Kidney (tissue), 14 donors: ENCODE results near the gene NOL9. TPM values are rescaled to one million over a fixed set of nuclear protein-coding genes. Genes with fewer than 3 reads are reported as not detected.
A peak's percentile ranks its signal among the peaks of the same experiment; 100 is the strongest.

Source experiments
- DNase-seq, 5 donors: peaks; one replicate each; pipeline ENCODE4 v3.0.0-alpha.2; 2013 to 2020
- FAIRE-seq: peaks from 2 replicates; lab custom pipeline; 2012; peaks lifted over from hg19 to GRCh38; lab: Jason Lieb, UNC
- H3K27ac ChIP-seq, 2 donors: one replicate each; pipeline ENCODE4 v1.7.0; 2013; ENCODE audit warnings: low read depth in 2 of 2, low read length in 2 of 2, inconsistent platforms in 1 of 2
- H3K27me3 ChIP-seq: one replicate; pipeline ENCODE4 v1.7.1; 2013; ENCODE audit warnings: low read length, inconsistent platforms; ENCODE audit not compliant: control insufficient read depth, insufficient read depth
- H3K36me3 ChIP-seq, 3 donors: one replicate each; pipeline versions ENCODE4 v1.7.0 to v1.7.1; 2013; ENCODE audit warnings: low read length in 3 of 3, control low read depth in 1 of 3, inconsistent platforms in 1 of 3; ENCODE audit not compliant: insufficient read depth in 3 of 3, control insufficient read depth in 2 of 3
- H3K4me1 ChIP-seq, 3 donors: one replicate each; pipeline versions ENCODE4 v1.7.0 to v1.7.1; 2013; ENCODE audit warnings: low read length in 3 of 3, inconsistent platforms in 1 of 3, low read depth in 1 of 3; ENCODE audit not compliant: control insufficient read depth in 2 of 3, insufficient read depth in 2 of 3
- H3K4me3 ChIP-seq, 3 donors: one replicate each; pipeline versions ENCODE4 v1.7.0 to v1.8.1; 2013; ENCODE audit warnings: low read length in 3 of 3, control low read depth in 1 of 3, inconsistent platforms in 1 of 3
- H3K9ac ChIP-seq, 3 donors: one replicate each; pipeline versions ENCODE4 v1.7.0 to v1.7.1; 2013; ENCODE audit warnings: low read length in 3 of 3, control low read depth in 1 of 3, inconsistent platforms in 1 of 3
- H3K9me3 ChIP-seq, 3 donors: one replicate each; pipeline versions ENCODE4 v1.7.0 to v1.7.1; 2013; ENCODE audit warnings: low read length in 3 of 3, control low read depth in 1 of 3, inconsistent platforms in 1 of 3; ENCODE audit not compliant: control insufficient read depth in 2 of 3, insufficient read depth in 1 of 3
- intact Hi-C: fragments of 100-400 bp; cut with DNase I; formaldehyde crosslinking; loops from one replicate; pipeline ENCODE4 v1.11.1; 2022
- polyA plus RNA-seq: library from polyadenylated mRNA; stranded (reverse); fragments of 350-450 nt; fragmentation: Illumina TruSeq; extraction: RNeasy Lipid Tissue Mini Kit (QIAGEN cat#74804); gene quantifications from one replicate; pipeline ENCODE4 v1.2.3, GENCODE V29; 2014; ENCODE audit warnings: low read depth, low replicate concordance; ENCODE audit not compliant: insufficient read depth
- total RNA-seq: library from RNA; stranded (reverse); fragmentation: NEBNext Ultra II Directional; extraction: Animal tissue kit (Norgen Biotek cat#: 25700); gene quantifications from one replicate; pipeline ENCODE4 v1.2.1, GENCODE V29; 2021
- TF ChIP-seq, protein P1 (sequence below): IDR thresholded peaks from 3 replicates; pipeline ENCODE4 v1.5.1; 2012; ENCODE audit warnings: mild to moderate bottlenecking, moderate library complexity, borderline replicate concordance; ENCODE audit not compliant: insufficient read depth; ENCODE audit errors: extremely low read depth
- donor health status: control.
- donor health status: control.
- donor health status: control.
- donor health status: control.
- donor health status: control.
- donor health status: DM: yes; HTN: yes; CAD: no.
- donor health status: Normal renal cell carcinoma (clear cell type).

Gene NOL9
- total and polyA plus RNA-seq, 2 donors from 2014 or later, result 4.3 to 28.7 TPM

DNA sequence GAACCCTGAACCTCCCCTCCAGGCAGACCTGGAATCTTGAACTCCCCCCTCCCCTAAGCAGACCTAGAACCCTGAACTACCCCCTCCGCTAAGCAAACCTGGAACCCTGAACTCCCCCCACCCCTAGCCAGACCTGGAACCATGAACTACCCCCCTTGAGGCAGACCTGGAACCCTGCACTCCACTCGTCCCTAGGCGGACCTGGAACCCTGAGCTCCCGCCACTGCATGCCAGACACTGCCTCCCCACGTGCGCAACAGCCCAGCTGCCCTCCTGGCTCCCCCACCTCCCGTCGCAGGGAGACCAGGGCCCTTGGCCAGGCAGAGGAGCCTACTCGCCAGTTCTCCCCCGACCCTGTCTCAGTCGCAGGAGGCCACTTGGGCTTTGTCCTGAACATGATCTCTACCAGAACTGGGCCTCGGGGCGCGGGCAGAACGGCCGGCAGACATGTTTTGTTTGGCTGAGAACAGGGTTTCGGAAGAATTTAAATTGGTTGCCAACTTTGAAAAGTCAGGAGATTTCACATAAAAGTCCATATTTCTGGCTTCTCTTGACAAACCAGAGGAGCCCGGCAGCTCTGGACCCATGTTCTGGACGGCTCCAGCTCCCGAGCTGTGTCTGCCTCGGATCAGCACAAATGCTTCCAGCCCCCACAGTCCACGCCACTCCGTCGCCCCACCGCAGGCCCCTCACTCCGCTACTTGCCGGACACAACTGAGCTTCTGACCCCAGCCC lies 53.6 kb downstream of the NOL9 start:
- TF ChIP-seq, protein P1, sequence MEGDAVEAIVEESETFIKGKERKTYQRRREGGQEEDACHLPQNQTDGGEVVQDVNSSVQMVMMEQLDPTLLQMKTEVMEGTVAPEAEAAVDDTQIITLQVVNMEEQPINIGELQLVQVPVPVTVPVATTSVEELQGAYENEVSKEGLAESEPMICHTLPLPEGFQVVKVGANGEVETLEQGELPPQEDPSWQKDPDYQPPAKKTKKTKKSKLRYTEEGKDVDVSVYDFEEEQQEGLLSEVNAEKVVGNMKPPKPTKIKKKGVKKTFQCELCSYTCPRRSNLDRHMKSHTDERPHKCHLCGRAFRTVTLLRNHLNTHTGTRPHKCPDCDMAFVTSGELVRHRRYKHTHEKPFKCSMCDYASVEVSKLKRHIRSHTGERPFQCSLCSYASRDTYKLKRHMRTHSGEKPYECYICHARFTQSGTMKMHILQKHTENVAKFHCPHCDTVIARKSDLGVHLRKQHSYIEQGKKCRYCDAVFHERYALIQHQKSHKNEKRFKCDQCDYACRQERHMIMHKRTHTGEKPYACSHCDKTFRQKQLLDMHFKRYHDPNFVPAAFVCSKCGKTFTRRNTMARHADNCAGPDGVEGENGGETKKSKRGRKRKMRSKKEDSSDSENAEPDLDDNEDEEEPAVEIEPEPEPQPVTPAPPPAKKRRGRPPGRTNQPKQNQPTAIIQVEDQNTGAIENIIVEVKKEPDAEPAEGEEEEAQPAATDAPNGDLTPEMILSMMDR, result no peak
- Histone ChIP-seq H3K4me1 (peaks cover 0 to 20% (median 6%) of the 10 kb centered on the region in 3 donors), H3K4me3 (no peak overlapping the region), H3K36me3 (no peaks in the 10 kb centered on the region), H3K27ac (no peak overlapping the region), H3K27me3 (no peaks in the 10 kb centered on the region), H3K9ac (no peak overlapping the region), H3K9me3 (no peaks in the 10 kb centered on the region)
- intact Hi-C loops, result no loop called here
- DNase-seq, result peak in 2 of 5 donors; percentile 54 to 85
- FAIRE-seq, result no peak

GRCh38 chr1:6499296-6499695 lies 55.0 kb downstream of the NOL9 start:
- Histone ChIP-seq H3K9ac (no peak overlapping the region), H3K9me3 (no peaks in the 10 kb centered on the region), H3K27me3 (no peaks in the 10 kb centered on the region), H3K4me1 (peaks cover 0 to 20% (median 6%) of the 10 kb centered on the region in 3 donors), H3K4me3 (no peak overlapping the region), H3K27ac (no peak overlapping the region), H3K36me3 (no peaks in the 10 kb centered on the region)
- TF ChIP-seq, protein P1, result no peak
- FAIRE-seq (no peak), DNase-seq (peak in 2 of 5 donors; percentile 51 to 55)
- intact Hi-C loops, result no loop called here

- intact Hi-C loops, result no loop called here
- TF ChIP-seq, protein P1, result no peak
- Histone ChIP-seq H3K9ac (no peak overlapping the region), H3K4me1 (peaks cover 0 to 20% (median 6%) of the 10 kb centered on the region in 3 donors), H3K27me3 (no peaks in the 10 kb centered on the region), H3K27ac (no peak overlapping the region), H3K9me3 (no peaks in the 10 kb centered on the region), H3K36me3 (no peaks in the 10 kb centered on the region), H3K4me3 (no peak overlapping the region)
- FAIRE-seq, result no peak
- peak in 3 of 5 donors; percentile 27 to 74 (median 63) for DNase-seq
Measured at GRCh38 chr1:6498576-6499111, 55.7 kb downstream of the NOL9 start.
